Stimulated activated CD8-positive, alpha-beta memory T cell treated with anti-CD3 and anti-CD28 coated beads, Interleukin-15, amount 100 ng/mL, for 1 hour (primary cell): Measurements from ENCODE around the gene EGF.
A peak's percentile ranks its signal among the peaks of the same experiment; 100 is the strongest.
"Not testable (repeated sequence)": the region's sequence is repeated elsewhere in the genome, so short reads cannot be mapped to it uniquely, and the experiment has no call there.

Source experiments
- DNase-seq: peaks from one replicate; pipeline ENCODE4 v3.0.0-alpha.2; 2020; ENCODE audit warnings: low read depth

The EGF gene

DNA sequence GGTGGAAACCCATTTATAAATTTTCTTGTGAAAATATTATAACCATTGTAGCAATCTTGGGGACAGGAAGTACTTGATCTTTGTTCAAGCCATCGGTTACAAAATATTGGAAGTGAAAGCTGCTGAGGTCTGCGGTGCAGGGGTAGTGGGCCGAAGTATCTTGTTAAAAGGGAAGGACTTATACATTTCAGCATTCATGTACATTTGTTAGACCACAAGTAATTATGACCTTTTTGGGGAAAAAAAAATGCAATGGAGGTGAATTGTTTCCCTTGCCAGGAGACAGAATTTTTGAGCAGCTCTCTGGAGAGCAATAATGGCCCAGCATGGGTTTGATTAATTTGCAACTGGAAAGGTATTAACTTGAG lies 121.3 kb downstream of the EGF start:
- no peak for DNase-seq

DNA sequence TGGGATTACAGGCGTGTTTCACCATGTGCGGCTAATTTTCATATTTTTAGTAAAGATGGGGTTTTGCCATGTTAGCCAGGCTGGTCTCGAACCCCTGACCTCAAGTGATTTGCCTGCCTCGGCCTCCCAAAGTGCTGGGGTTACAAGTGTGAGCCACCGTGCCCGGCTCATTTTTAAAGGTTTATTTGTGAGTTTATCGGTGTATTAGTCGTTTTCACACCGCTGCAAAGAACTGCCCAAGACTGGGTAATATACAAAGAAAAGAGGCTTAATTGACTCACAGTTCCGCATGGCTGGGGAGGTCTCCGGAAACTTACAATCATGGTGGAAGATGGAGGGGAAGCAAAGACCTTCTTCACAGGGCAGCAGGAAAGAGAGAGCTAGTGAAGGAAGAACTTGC lies 126.5 kb downstream of the EGF start:
- not testable (repeated sequence) for DNase-seq

DNA sequence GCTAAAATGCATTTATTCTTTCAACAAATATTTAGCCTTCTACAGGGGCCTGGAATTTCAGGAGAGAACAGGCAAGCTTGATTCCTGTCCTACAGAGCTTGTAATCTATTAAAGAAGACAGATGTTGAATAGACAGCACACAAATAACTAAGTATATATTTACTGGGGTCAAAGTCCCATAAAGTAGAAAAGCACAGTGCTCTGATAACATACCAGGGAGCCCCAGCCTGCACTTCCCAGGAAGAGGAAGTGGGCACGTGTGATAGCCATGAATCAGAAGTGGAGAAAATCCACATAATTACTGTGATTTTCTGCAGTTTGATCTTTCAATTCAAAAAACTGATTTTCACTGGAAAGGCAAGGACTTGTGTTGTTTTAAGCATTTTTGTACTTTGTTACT lies 129.1 kb downstream of the EGF start:
- no peak for DNase-seq

DNA sequence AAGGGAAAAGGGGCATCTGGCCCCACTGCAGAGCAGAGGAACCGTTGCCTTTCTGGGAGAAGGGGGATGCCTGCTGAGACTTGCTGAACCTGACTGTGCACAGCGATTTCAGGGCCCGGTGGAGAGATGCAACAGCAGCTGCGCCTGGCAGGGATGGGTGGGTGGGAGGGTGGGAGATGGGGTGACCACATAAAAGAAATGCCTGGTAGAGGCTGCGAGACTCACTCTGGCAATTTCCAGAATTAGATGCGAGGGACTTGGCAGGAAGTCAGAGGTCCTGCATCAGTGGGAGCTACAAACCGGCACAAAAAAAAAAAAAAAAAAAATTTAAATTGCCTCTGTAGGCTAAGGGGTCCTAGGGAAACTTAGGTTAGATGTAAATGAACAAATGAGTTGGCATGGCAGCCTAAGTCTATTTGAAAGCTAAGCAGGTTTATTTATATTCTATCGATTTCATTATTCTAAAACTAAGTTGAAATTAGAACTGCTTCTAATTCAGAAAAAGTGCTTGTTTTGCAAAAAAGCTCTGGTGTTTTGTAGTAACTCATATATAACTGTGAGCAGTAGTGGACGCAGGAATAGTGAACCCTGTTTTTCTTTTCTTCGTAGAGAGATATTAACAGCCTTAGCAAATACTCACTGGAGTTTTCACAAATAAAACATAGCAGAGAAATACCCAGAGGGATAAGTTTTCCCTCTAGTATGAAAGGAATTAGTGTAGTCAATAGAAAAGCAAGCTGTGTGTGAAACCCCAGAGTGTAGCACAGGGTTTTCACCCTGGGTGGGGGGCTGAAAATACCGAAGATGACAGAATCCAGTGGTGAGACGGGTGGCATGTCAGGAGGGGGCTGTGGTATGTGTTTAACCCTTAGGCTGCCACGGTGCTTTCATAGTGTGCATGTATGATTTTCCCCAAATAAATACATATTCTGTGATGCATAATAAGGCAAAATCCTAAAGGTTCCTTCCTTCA lies 130.1 kb downstream of the EGF start:
- no peak for DNase-seq

DNA sequence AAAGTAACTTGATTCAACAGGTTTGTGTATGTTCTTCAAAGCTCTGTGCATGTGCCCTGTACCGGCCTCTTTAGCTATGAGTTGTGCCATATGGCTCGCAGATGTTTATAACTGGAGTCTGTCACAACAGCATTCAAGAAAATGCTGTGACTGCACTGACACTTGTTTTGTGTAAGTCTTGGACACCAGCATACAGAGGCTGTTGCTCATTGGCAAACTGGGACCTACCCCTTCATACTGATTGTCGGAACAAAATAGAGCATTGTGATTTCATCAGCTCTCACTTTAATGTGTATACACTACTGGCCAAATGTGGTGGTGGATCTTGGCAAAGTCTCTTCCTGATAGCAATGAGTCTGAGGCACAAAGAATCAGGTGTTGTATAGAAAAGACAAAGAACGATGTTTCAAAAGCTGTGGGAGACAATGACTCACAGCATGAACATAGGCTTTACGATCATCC lies 133.9 kb downstream of the EGF start:
- no peak for DNase-seq

DNA sequence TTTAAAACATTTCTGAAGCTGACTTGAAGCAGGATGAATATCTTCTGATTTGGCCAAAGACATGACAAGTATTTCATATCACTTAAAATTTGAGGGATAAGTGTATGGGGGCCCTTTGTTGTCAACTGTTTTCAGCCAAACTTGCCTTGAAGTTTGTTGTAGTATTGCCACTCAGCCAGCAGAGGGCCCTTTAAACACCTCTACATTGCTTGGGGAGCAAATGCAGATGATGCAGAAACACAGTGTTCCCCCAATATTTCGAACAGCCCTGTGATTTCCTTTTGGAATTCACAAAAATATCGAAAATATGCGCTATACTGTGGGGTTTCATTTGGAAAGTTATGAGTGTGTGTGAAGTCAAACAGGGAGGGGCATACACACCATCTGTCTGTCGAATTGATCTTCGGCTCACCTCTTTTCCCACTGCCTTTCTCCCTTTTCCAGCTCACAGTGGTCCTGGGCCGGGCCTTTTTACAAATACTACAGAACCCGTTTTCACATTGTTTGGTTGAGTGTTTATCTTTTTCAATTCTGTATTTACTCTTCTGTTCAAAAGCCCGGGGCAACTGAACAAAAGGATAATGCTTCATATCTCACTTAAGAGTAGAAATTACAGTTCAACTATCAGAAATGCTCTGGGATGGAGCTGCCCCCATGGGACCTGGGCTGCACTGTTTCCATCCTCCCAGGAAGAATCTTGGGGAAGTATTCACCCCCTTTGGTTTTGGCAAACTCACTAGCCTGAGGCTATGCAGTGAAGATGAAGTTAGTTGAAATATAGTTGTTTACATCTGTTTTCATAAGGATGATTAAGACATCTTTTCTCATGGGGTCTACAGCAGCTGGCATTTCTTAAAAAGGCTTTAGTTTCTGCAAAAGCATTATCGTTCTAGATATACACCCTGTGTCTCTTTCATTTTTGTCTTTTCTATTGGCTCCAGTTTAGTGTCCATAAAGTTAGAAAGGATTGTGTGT lies 137.6 kb downstream of the EGF start:
- DNase-seq: peak; percentile 18

DNA sequence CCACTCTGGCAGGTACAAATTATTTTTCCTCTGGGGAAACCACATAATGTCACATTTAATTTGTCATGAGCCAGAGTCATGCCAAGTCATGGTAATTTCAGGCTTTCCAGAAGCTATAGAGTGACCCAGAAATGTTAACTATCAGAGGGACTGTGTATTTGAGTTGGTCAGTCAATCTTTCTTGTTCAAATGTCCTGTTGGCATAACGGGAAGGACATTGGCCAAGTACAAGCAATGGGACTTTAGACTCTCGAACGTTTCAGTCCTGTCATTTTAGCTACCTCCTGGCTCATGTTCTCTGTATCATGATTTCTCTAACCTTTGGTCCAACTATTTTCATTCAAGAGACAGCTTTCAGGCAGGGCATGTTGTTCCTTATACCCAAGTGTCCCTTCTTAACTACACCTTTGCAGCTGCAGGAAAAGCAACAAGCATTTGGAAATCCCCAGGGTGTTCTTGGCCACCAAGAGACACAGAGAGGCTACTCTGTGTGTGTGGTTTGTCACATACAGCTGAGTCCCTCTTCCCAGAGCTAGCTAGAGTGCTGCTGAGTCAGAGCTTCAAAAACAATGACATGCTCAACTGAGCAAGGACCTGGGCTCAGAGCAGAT lies 142.6 kb downstream of the EGF start:
- no peak for DNase-seq

DNA sequence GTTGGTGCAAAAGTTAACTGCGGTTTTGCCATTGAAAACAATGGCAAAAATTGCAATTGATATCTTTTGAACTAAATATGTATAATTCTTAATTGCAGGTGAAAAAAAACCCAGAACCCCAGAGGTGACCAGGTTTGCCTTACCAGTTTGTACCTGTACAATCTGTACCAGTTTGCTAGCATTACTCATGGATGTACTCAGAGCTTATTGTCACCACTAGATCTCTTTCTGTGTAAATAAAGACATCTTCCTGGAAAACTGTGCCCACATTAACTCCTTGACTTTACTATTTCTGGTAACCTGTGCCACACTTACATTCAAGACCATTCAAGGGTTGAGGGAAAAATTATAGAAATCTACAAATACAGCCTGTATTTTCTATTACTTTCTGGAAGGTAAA lies 146.0 kb downstream of the EGF start:
- DNase-seq: no peak

DNA sequence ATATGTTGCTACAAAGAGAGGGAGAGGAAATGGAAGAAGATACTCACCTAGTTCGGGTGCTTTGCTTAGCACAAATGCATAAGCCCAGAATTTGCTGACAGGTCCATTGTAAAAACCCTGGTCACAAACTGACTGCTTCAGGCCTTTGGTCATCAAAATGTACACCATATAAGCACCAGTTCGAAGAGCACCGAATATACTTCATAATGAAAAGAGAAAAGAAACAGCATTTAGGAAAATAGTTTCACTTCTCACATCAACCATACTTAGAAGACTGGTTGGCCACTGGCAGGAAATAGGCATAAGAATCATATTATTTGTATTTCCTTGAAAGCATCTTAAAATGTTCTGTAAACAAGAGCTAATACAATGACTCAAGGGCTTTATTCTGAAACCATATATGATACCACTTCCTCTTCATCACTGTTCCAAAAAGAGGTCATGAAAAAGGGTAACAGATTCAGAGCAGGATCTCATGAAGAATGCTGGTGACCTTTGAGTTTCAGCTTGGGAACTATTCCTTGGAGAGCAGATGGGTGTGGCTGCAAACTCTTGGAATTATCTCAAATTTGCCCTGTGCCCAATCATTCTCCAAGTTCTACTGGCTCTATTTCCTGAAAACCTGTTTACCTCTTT lies 147.0 kb downstream of the EGF start:
- DNase-seq: no peak

DNA sequence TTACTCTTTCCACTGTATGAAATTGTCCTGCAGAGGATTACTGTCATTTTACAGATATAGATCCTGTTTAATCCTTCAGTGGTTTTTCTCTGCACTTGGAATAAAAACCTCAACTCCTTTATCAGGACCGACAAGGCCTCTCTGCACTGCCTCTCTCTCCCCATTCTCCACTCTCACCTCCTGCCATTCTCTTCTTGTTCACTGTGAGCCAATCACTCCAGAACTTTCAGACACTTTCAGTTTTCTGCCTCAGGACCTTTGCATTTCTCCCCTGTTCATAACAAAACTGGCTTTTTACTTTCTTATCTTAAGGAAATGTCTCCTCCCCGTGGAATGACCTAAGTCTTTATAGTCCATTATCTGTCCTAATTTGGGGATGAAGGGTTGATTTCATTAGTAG lies 148.4 kb downstream of the EGF start:
- DNase-seq: no peak
